HG03565 (cell line): ENCODE data around the gene PTPRN2.

Experiments used
- ATAC-seq: cut with Tn5 transposase; IDR thresholded peaks from one replicate; pipeline ENCODE4 v1.9.1; 2021; ENCODE audit warnings: mild to moderate bottlenecking, moderate library complexity; ENCODE audit not compliant: unreplicated experiment

The PTPRN2 gene

DNA sequence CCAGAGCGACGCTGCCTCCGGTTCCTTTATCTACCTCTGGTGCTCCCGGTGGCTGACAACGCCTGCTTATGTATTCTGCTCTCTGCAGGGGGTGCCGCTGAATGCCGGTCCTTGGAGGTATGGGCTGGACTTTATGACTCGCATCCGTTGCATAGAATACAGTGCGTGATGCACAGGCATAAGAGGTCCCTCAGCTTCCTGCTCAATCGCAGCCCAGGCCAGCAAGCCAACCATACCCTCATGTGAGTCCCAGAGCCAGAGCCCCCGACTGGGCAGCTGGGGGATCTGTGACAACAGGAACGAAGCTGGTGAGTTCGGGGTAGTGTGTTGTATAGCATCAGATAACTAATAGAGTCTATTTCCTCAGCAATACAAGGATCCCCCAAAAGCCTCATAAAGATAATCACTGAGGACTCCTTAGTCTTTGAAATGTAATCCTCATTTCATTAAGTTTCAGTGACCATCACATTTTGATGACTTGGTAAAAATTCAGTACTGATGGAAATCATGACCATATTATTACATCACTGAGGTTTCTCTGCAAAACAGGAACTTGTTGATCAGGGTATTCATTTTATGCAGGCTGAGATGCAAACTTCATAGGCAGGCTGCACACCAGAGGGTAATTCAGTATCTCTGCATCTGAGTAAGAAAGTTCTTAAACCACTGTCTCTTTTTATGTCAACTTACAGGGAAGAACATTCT is 607.8 kb downstream of the PTPRN2 start:
- no peak for ATAC-seq

DNA sequence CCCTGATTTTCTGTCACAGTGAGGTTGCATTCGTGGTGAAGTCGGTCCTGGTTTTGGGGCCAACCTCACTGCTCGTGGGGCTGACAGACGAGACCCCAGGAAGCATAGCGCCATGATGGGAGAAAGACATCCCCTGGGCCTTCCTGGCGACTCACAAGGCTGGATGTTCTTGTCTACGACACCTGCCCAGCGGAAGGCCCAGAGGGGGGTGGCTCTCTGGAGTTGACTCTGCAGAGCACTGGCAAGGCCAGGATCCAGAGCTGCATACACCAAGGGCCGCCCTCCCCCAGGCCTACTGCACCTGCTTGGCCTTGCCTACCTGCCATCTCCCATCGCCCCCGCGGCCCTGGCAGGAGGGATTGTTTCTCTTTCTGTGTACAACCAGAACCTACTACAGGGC is 608.9 kb downstream of the PTPRN2 start:
- no peak for ATAC-seq

DNA sequence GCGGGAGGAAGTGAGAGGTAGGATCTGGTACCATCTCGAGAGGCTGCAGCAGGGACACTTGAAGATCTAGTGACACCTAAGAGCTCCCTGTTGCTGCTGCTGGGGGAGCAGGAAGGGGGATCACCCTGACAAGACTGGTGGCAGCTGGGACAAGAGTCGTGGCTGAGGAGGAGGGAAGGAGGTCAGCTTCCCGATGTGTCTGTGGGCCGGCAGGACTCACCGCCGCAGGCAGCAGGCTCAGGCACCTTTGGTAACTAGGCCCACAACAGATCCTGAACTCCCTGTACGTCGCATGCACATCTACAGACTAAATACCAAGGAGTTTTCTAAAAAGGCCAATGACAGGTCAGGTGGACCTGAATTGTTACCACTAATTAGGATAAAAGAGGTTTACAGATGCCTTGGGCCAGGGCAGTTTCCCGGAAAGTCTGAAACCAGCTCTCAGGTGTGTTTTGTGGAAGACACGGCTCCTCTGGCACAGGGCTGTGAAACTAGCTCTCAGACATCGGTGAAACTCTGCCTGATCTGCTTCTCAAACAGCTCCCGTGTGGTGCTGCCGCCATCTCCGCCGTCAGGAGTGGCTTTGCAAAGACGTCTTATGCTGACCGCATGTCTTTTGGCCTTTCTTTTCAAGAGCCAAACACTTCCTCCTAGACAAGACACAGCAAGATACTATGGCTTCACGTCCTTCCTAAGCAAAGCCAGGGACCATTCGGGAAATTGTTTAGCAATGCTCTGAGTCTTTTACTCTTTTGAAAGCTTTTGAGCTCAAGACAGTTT is 609.7 kb downstream of the PTPRN2 start:
- no peak for ATAC-seq

DNA sequence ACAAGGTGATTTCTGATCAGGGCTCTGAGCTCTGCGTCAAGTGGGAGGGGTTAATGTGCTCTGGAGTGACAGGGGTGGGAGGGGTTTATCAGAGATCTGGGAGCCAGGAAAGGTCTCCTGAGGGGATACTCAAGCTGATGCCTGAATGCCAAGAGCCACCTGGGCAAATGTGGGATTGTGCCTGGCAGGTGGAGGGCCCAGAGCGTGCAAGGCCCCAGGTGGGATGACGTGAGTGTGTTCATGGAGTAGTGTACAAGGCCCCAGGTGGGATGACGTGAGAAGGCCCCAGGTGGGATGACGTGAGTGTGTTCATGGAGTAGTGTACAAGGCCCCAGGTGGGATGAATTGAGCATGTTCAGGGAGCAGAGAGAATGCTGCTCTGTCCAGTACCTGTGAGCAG is 610.3 kb downstream of the PTPRN2 start:
- no peak for ATAC-seq

DNA sequence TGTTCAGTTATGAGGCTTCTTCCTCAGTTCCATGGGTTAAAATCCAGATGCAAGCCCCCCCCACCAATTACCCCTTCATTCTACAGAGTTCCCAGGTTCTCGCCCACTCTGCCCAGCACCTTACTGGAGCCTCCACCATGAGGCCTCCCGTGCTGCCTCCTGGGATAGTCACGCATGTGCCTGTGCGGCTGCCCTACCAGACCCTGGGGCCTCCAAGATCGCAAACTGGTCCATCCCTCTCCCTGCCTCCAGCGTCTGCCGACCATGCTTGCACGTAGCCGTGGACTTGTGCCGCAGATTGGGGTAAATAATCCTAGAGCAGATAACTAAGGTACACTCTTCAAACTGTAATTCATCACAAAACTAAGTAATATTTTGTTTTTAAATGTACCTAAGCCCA is 611.2 kb downstream of the PTPRN2 start:
- no peak for ATAC-seq

DNA sequence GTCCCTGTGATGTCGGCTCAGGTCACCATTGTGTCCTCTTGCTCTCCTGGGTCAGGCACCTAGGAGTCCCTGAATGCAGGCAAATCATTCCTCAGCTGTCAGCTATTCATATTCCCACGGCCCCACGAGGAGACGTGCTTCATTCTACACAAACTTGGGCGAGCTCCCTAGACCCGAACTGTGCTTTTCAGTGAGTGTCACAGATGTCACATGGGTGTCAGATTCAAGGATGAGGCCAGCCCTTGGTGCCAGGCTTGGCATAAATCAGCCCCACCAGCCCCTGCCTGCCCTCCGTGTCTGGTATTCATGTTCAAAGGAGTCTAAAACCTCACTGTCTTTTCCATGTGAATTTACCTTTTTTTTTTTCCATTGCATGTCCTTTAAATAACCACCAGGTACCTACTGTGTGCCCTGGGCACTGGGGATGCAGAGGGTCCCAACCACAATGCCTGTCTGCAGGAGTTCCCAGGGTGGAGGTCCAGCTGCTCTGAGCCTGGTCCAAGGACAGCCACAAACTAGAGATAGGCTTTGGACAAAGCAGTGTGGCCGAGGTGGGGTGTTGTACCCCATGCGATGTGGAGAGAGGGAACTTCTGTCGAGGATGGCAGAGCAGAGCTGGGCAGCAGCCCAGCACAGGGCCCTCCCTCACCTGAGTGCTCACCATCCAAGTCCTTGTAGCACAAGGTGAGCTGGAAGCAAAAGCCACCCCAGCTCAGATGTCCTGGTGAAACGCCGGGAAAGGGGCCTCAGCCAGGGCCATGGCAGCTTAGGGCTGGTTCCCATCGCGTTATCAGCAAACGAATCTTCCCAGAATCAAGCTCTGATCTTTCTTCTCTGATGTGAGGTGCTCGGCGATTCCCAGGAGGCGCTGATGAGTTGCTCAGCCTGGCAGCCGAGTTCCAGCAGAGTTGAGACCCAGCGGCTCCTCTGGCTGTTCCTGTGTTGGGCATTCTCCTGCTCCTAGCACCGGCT is 611.9 kb downstream of the PTPRN2 start:
- no peak for ATAC-seq

DNA sequence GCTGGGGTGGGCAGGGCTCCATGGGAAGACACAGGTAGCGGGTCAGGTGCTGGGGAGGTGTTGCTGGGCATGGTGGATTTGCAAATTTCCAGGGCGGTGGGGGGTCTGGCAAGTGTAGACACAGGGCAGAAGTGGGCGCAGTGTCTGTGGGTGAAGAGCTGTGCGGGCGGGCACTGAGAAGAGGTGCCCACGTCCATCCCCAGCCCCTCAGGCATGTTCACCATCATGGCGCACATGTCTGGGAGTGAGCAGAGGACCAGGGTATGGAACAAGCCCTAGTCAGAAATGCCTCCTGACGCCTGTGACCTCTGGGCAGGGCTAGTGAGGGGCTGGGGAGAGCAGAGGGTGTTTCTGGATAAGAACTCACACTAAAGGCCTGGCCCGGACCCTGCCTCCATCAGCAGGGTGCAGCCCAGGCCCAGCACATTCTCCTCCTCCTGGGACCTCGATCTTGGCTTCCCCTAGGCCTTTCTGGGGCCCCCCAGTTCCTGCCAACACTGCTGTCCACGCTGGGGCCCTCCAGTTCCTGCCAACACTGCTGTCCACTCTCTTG is 612.9 kb downstream of the PTPRN2 start:
- ATAC-seq: no peak

DNA sequence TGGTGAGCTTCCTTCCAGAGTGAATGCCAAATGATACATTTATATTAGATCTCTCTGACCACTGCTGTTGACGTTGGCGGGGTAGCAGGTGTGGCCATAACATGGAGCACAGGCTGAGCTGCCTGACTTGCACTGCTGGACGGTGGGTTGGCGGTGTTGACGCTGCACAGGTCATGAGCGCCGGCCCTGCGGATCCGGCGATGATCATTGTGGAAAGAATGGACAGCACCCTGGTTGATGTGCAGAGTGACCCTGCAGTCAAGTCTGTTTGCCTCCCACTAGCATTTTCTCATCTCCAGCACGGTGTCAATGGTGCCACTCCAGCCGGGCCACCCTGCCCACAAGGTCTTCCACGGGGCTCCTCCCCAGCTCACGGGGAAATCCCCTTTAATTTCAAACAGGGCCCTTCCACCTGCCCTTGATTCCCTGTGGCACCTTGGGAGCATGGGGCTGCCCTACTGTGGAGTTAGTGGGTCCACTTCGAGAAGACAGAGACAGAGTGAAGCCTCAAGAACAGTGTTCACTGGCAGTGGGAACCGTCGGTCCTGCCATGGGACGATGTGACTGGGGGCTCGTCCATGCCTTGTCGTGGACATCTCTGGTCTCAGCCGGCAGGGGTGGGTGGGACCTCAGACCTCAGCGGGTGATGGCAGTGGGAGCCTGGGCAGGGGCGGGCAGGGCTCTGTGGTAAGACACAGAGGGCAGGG is 613.5 kb downstream of the PTPRN2 start:
- ATAC-seq: no peak

DNA sequence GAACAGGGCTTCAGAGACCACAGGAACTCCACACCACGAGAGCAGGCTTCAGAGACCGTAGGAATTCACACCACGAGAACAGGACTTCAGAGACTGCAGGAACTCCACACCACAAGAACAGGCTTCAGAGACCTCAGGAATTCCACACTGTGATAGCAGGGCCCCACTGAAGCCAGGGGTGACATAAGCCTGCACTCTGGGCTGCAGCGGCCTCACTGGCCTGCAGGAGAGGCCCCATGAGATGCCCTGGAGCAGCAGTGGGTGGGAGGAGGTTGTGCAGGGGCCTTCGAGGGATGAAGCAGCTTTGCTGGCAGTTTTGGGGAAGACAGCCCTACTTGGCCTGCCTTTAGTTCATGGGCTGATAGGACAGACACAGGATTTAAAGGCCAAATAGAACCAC is 614.7 kb downstream of the PTPRN2 start:
- ATAC-seq: no peak

DNA sequence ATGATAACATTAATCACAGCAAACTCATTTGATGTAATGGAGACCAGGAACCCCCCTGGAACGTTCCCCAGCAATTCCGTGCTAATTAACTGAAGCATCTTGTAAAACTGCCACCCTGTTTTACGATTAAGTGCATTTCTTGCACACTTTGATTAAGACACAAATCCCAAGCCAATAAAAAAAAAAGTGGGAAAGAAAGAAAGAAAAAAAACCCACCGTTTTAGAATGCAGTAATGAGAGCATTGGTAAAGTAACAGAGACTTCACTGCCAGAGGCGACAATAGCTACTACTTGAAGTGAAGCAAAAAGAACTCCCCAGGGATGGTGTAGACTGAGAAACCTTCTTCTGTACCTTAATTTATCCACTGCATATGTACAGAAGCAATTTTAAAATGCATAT is 616.1 kb downstream of the PTPRN2 start:
- no peak for ATAC-seq

DNA sequence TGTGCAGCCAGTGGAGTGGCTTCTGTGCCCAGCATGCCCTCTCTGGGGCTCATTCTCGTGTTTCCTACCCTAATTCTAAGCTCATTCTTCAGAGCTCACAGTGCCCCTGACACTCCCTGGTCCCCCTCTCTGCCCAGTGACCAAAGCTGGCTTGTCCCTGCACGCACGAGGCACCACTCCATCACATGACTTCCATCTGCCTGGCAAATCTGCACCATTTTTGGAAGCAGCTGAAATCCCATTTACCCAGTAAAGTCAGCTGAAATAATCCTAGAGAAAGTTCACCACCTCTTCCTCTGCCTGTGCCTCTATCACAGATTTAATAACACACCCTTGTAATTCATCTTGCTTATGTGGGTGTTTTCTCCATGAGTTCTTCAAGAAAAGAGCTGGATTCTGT is 616.9 kb downstream of the PTPRN2 start:
- no peak for ATAC-seq

DNA sequence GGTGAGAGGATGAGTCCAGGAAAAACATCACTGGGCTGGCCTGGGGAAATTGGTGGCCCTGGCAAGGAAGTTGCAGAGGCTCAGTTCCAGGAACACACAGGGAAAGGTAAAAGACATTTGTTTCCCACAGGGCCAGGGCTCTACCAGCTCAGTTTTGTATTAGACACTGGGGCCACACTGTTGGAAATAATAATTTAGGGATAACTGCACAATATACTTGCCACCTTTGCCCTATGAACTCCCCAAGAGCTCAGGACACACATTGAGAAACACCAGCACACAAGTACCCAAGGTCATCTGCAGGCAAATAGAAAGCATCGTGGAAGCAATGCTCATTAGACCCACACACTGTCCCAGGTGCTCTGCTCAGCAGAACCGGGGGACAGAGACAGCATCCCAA is 617.6 kb downstream of the PTPRN2 start:
- no peak for ATAC-seq

DNA sequence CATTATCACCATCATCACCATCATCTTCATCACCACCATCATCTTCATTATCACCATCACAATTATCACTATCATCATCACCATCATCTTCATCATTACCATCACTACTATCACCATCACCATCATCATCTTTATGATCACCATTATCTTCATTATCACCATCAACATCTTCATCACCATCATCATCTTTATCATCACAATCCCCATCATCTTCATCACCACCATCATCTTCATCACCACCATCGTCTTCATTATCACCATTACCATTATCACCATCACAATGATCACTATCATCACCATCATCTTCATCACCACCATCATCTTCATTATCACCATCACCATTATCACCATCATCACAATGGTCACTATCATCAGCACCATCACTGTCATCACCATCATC is 621.1 kb downstream of the PTPRN2 start:
- ATAC-seq: no peak

DNA sequence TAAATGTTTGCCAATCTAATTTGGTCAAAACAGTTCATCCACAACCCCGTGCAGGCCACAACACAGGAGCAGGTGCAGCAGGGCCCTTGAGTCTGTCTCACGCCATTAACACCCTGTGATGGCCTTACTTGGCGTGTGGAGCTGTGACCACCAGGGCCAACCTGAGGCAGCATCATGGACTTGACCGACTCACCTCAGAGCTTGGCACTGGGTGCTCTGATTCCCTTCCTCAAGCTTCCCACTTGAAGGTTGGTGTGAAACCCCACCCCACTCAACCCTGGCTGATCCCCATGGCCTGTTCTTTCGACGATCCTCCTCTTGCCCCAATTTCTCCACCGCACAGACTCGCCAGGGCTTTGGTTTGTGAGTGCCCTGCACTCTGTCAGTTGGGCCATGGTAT is 623.1 kb downstream of the PTPRN2 start:
- no peak for ATAC-seq

DNA sequence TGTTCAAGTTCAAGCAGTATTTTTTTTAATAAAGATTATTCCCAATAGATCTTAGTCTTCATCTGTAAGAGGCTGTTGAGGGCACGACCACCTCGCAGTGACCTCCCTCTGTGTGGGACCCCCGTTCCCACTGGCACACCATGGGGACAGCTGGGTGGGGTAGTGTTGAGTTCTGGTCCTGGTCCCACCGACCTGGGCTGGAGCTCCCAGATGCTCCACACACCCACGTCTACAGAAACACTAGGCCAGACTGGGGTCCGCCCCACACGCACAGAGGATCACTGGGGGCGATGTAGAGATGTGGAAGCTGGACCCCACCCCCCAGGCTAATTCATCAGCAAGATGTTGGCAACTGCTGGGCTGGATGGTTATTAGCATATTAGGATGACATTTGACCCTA is 623.6 kb downstream of the PTPRN2 start:
- no peak for ATAC-seq

DNA sequence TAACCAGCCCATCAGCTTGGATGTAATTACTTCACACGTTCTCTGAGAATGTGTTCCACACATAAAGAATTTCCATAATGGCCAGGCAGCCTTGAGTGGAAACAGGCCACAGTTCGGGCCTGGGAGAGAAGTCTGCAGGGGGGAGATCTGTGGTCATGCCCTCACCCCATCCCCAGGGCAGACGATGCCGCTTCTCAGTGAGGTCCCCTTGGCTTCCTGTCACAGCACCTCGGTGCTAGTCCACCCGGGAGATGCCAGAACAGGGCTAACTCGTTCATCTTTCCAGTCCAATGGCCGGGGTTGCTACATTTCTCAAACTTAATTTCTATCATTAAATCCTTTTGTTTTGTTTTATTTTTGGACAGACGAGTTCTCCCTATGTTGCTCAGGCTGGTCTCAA is 624.1 kb downstream of the PTPRN2 start:
- no peak for ATAC-seq

DNA sequence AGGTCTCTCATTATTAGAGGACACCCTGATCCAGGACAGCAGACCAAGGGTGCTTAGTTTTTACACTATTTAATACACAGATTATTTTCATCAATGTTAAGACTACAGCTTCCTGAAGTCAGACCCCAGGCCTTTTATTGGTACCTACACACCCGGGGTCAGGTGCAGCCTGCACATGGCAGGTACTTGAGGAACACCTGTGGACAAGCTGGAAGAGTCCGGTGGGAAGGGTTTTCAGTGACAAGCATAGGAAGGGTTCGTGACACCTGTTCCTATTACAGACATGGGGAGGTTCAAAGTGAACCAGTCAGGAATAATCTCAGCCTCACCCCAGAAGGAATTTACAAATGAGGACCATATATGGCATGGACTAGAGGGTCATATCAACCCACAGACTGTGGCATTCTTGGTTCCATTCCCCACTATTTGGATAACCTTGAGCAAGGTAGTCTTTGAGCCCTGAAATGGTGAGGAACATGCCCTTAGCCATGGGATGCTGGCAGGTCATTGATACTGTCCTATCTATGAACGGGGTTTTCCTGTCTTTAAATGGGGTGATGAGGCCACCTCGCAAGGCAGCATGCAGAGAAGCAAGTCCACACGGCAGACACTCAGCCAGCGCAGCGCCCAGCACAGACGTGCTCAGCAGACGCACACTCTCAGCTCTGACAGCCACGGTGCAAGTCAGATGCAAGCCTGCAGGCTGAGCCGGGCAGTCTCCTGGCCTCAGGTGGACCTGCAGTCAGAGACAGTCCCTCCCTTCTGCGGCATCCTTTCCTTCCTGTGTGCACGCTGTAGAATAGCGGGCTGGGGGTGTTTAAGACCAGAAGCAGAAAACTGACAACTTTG is 624.9 kb downstream of the PTPRN2 start:
- ATAC-seq: no peak

DNA sequence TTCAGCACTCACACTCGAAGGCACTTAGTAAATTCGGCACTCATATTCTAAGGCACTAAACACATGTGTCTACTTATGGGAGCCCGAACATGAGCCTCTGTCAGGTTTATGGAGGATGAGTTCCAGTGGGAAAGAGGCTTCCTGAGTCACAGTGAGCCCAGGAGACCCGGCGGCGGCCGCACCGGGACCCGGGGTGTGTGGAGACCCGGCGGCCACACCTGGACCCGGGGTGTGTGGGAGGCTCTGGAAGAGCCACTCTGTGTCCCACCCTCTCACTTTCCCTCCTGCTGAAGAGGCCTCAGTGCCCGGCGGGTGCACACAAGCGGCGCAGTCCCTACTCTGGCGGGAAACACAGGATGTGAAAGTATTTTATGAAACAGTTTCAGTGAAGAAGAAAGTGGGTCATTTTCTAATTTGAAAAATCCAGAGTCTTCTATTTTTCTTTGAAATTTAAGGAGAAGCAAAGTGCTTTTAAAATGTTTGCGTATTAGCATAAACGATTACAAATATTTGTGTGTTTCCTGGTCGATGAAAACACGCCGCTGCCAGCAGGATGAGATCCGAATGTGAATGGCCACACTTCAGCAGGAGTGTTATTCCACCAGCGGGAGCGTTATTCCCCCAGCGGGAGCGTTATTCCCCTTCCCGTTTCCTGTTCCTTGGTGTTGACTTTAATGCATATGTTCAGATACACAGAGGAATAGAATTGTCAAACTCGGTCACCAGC is 625.7 kb downstream of the PTPRN2 start:
- no peak for ATAC-seq
